CD14-positive monocyte (primary cell): ENCODE data around the gene ARMC6. TPM values are rescaled to one million over a fixed set of nuclear protein-coding genes. Genes with fewer than 3 reads are reported as not detected.

Source experiments
- DNase-seq, 3 donors: peaks; one replicate each; pipeline ENCODE4 v3.0.0-alpha.2; 2011 to 2022
- H2AFZ ChIP-seq: 2 replicates; pipeline ENCODE4 v1.6.0; 2012; ENCODE audit warnings: mild to moderate bottlenecking, low read depth, low read length, inconsistent platforms; ENCODE audit not compliant: insufficient read depth, poor library complexity, severe bottlenecking
- H3K27ac ChIP-seq, 2 donors: 1 replicate in 1 of 2; 2 replicates in 1 of 2; pipeline ENCODE4 v1.5.1; 2012 to 2013; ENCODE audit warnings: low read length in 2 of 2, control low read depth in 1 of 2, inconsistent platforms in 1 of 2, low read depth in 1 of 2, mild to moderate bottlenecking in 1 of 2
- H3K27me3 ChIP-seq, 2 donors: one replicate each; pipeline versions ENCODE4 v1.6.0 to v1.6.1; 2011 to 2013; ENCODE audit warnings: low read length in 2 of 2; ENCODE audit not compliant: control insufficient read depth in 2 of 2, insufficient read depth in 2 of 2
- H3K36me3 ChIP-seq, 2 donors: replicated peaks in 1 of 2; 1 replicate in 1 of 2; 2 replicates in 1 of 2; pipeline versions ENCODE4 v1.5.1 to v1.6.1; 2012 to 2013; ENCODE audit warnings: low read length in 2 of 2, control low read depth in 1 of 2, inconsistent platforms in 1 of 2, mild to moderate bottlenecking in 1 of 2; ENCODE audit not compliant: insufficient read depth in 2 of 2, control insufficient read depth in 1 of 2
- H3K4me1 ChIP-seq, 2 donors: 1 replicate in 1 of 2; 2 replicates in 1 of 2; pipeline versions ENCODE4 v1.5.1 to v1.6.1; 2012 to 2013; ENCODE audit warnings: low read length in 2 of 2, control low read depth in 1 of 2, inconsistent platforms in 1 of 2, mild to moderate bottlenecking in 1 of 2, moderate library complexity in 1 of 2; ENCODE audit not compliant: insufficient read depth in 2 of 2, control insufficient read depth in 1 of 2
- H3K4me2 ChIP-seq: replicated peaks from 2 replicates; pipeline ENCODE3; 2012; ENCODE audit warnings: low read length, moderate library complexity, mild to moderate bottlenecking; ENCODE audit not compliant: poor library complexity, severe bottlenecking; ENCODE audit errors: extremely low read depth
- H3K4me3 ChIP-seq, 3 experiments: fragments of 200-600 bp in 1 of 3; sonication (generic) in 1 of 3; replicated peaks in 1 of 3; 1 replicate in 2 of 3; 2 replicates in 1 of 3; pipeline ENCODE4 v1.5.1; 2011 to 2013; ENCODE audit warnings: low read length in 3 of 3, mild to moderate bottlenecking in 3 of 3, control low read depth in 2 of 3, low read depth in 2 of 3, inconsistent platforms in 1 of 3, moderate library complexity in 1 of 3
- H3K79me2 ChIP-seq: 2 replicates; pipeline ENCODE4 v1.6.0; 2012; ENCODE audit warnings: mild to moderate bottlenecking, control low read depth, inconsistent platforms, low read length, moderate library complexity; ENCODE audit not compliant: insufficient read depth
- H3K9ac ChIP-seq: 2 replicates; pipeline ENCODE4 v1.6.0; 2017; ENCODE audit warnings: low read length, mild to moderate bottlenecking; ENCODE audit not compliant: insufficient read depth, poor library complexity, severe bottlenecking
- H3K9me3 ChIP-seq, 2 donors: replicated peaks in 1 of 2; 1 replicate in 1 of 2; 2 replicates in 1 of 2; pipeline versions ENCODE4 v1.5.1 to v1.6.1; 2012 to 2013; ENCODE audit warnings: low read length in 2 of 2, control low read depth in 1 of 2; ENCODE audit not compliant: control insufficient read depth in 1 of 2, insufficient read depth in 1 of 2
- H4K20me1 ChIP-seq: 2 replicates; pipeline ENCODE4 v1.6.0; 2012; ENCODE audit warnings: mild to moderate bottlenecking, low read length, control low read depth, moderate library complexity; ENCODE audit not compliant: insufficient read depth
- H3K27ac Mint-ChIP-seq, 7 donors: one replicate each; pipeline ENCODE4 v1.8.0; 2020; ENCODE audit warnings: mild to moderate bottlenecking in 7 of 7, mixed read lengths in 7 of 7, moderate library complexity in 6 of 7, inconsistent platforms in 2 of 7
- H3K27me3 Mint-ChIP-seq, 3 donors: one replicate each; pipeline ENCODE4 v1.8.0; 2021 to 2022; ENCODE audit warnings: low read depth in 3 of 3, mild to moderate bottlenecking in 3 of 3, mixed read lengths in 3 of 3, moderate library complexity in 3 of 3, inconsistent platforms in 1 of 3
- H3K36me3 Mint-ChIP-seq, 2 donors: one replicate each; pipeline ENCODE4 v1.8.0; 2020; ENCODE audit warnings: mixed read lengths in 2 of 2, inconsistent platforms in 1 of 2, mild to moderate bottlenecking in 1 of 2
- H3K4me1 Mint-ChIP-seq: one replicate; pipeline ENCODE4 v1.8.0; 2020; ENCODE audit warnings: mild to moderate bottlenecking, mixed read lengths
- H3K4me3 Mint-ChIP-seq, 2 donors: one replicate each; pipeline ENCODE4 v1.8.0; 2020; ENCODE audit warnings: mild to moderate bottlenecking in 2 of 2, mixed read lengths in 2 of 2, moderate library complexity in 1 of 2
- H3K9me3 Mint-ChIP-seq, 7 donors: one replicate each; pipeline ENCODE4 v1.8.0; 2020 to 2022; ENCODE audit warnings: mixed read lengths in 7 of 7, mild to moderate bottlenecking in 6 of 7, moderate library complexity in 6 of 7, inconsistent platforms in 2 of 7
- CTCF ChIP-seq: fragments of 200-600 bp; IDR thresholded peaks from one replicate; pipeline ENCODE4 v1.8.0; 2022; ENCODE audit warnings: antibody characterized with exemption, mild to moderate bottlenecking
- WGBS: methylation state at CpG from one replicate; pipeline ENCODE4 v1.1.5; 2013; ENCODE audit warnings: missing lambda C conversion rate; ENCODE audit not compliant: insufficient coverage; 5-methylcytosine and 5-hydroxymethylcytosine counted together
- intact Hi-C, 2 donors: fragments of 100-400 bp; cut with micrococcal nuclease; formaldehyde crosslinking; loops; one replicate each; pipeline versions ENCODE4 v1.15.0 to v1.15.1; 2023
- polyA plus RNA-seq, 3 donors: library from polyadenylated mRNA; depleted of rRNA in 1 of 3; unstranded in 2 of 3; stranded (reverse) in 1 of 3; fragments of 300-500 nt in 2 of 3; fragments of >200 nt in 1 of 3; fragmentation: Illumina TruSeq in 2 of 3; gene quantifications; 1 replicate in 2 of 3; 2 replicates in 1 of 3; pipeline ENCODE4 v1.2.3, GENCODE V29; 2012 to 2021

Gene ARMC6
- polyA plus RNA-seq, 3 donors, result 22.3 to 29.6 (median 26.1) TPM

GRCh38 chr19:19042732-19043280 is 9.4 kb downstream of the ARMC6 start:
- 98% methylated on average over 12 of the region's 13 CpGs for whole genome bisulfite sequencing
- peaks cover 54 to 69% of the 10 kb centered on the region in 2 donors for H3K36me3 Mint-ChIP-seq
- Histone ChIP-seq H3K4me3 (no peak overlapping the region), H3K9ac (no peak overlapping the region), H4K20me1 (peaks cover 13% of the 10 kb centered on the region), H2AFZ (no peak overlapping the region), H3K36me3 (peaks cover 33 to 76% of the 10 kb centered on the region in 2 donors), H3K79me2 (peaks cover 47% of the 10 kb centered on the region), H3K27me3 (no peaks in the 10 kb centered on the region), H3K4me2 (no peak overlapping the region), H3K27ac (peak overlapping the region in 1 of 2 donors; percentile 36), H3K4me1 (no peaks in the 10 kb centered on the region), H3K9me3 (no peaks in the 10 kb centered on the region)
- H3K4me1 Mint-ChIP-seq, result peaks cover 15% of the 10 kb centered on the region
- H3K9me3 Mint-ChIP-seq, result no peaks in the 10 kb centered on the region
- peak overlapping the region in 2 of 7 donors; percentile 31 to 33 for H3K27ac Mint-ChIP-seq
- no peak overlapping the region for H3K4me3 Mint-ChIP-seq
- peaks cover 0 to 3% (median 1%) of the 10 kb centered on the region in 3 donors for H3K27me3 Mint-ChIP-seq
- intact Hi-C loops, result no loop called here
- no peak for TF ChIP-seq CTCF
- no peak for DNase-seq

GRCh38 chr19:19043481-19043880 is 10.1 kb downstream of the ARMC6 start:
- H3K4me1 ChIP-seq, result no peaks in the 10 kb centered on the region
- no peak overlapping the region for H3K9ac ChIP-seq
- peak overlapping the region in 1 of 7 donors; percentile 73 for H3K27ac Mint-ChIP-seq
- peaks cover 0 to 3% (median 1%) of the 10 kb centered on the region in 3 donors for H3K27me3 Mint-ChIP-seq
- H3K4me3 ChIP-seq, result no peak overlapping the region
- TF ChIP-seq CTCF, result no peak
- H3K36me3 ChIP-seq, result peaks cover 33 to 76% of the 10 kb centered on the region in 2 donors
- H3K4me3 Mint-ChIP-seq, result no peak overlapping the region
- intact Hi-C loops, result no loop called here
- H2AFZ ChIP-seq, result no peak overlapping the region
- no peak overlapping the region for H3K27ac ChIP-seq
- H3K4me1 Mint-ChIP-seq, result peaks cover 15% of the 10 kb centered on the region
- H3K27me3 ChIP-seq, result no peaks in the 10 kb centered on the region
- H3K9me3 ChIP-seq, result no peaks in the 10 kb centered on the region
- no peak for DNase-seq
- H3K79me2 ChIP-seq, result peaks cover 41% of the 10 kb centered on the region
- H3K4me2 ChIP-seq, result no peak overlapping the region
- peaks cover 56 to 75% of the 10 kb centered on the region in 2 donors for H3K36me3 Mint-ChIP-seq
- no peaks in the 10 kb centered on the region for H3K9me3 Mint-ChIP-seq
- peaks cover 13% of the 10 kb centered on the region for H4K20me1 ChIP-seq
- WGBS, result no CpG with 5 or more reads among the region's 6 CpGs
